Germinal center (tissue), 1 donor: ENCODE data around the gene SHANK3.
"Not testable (repeated sequence)": the region's sequence is repeated elsewhere in the genome, so short reads cannot be mapped to it uniquely, and the experiment has no call there.

ENCODE experiments used
- DNase-seq: peaks from one replicate; pipeline ENCODE4 v3.0.0; 2012; ENCODE audit warnings: mixed read lengths, low spot score

The SHANK3 gene

DNA sequence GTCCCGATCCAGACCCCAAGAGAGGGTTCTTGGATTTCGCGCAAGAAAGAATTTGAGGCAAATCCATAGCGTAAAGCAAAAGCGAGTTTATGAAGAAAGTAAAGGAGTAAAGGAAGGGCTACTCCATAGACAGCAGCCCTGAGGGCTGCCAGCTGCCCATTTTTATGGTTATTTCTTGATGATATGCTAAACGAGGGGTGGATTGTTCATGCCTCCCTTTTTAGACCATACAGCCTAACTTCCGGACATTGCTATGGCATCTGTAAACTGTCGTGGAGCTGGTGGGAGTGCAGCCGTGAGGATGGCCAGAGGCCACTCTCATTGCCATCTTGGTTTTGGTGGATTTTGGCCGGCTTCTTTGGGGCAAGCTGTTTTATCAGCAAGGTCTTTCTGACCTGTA is 19.4 kb upstream of the SHANK3 start:
- DNase-seq, result no peak

GRCh38 chr22:50654664-50655063 is 18.0 kb upstream of the SHANK3 start:
- DNase-seq, result not testable (repeated sequence)

GRCh38 chr22:50656122-50657070 is 16.2 kb upstream of the SHANK3 start:
- DNase-seq, result no peak

DNA sequence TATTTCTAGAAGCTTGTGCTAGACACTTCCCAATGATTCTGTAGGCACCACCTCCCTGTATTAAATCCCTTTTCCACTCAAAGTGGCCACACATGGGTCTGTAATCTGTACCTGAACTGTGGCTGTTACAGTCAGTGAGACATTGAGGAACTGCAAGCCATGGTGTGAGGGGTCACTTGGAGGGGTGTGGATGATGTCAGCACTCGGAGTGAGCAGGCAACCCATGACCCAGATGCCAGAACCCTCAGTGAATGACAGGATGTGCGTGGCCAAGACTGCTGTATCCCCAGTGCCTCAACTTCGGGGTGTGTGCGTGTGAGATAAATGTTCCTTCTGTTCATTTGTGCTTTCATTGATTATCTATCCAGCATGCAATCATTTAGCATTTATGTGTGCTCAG is 14.7 kb upstream of the SHANK3 start:
- no peak for DNase-seq

DNA sequence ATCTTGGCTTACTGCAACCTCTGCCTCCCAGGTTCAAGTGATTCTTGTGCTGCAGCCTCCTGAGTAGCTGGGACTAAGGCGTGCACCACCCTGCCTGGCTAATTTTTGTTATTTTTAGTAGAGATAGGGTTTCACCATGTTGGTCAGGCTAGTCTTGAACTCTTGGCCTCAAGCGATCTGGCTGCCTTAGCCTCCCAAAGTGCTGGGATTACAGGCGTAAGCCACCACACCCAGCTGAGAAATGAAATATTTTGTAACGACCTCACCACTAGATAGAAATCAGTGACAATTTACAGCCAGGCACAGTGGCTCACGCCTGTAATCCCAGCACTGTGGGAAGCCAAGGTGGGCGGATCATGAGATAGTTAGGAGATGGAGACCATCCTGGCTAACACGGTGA is 12.9 kb upstream of the SHANK3 start:
- DNase-seq, result not testable (repeated sequence)

GRCh38 chr22:50660306-50660705 is 12.3 kb upstream of the SHANK3 start:
- no peak for DNase-seq

- DNase-seq, result no peak
Observed at GRCh38 chr22:50665212-50665611, 7.4 kb upstream of the SHANK3 start.

DNA sequence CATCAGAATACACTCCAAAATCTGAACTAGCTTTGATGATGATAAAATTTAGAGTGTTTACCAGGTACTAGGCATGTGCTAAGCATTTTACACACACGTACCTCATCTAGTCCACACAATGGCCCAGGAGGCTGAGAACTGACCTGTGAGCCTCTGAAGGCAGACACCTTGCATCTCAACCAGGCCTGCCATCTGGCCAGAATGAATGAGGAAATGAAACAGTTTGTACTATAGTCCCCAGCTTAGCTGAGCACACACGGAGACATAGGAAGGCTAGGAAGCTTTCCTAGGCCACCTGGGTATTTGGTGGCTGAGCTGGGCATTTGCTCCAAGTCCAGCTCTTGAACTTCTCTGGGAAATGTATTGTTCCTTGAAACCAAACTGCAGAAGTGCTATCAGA is 6.9 kb upstream of the SHANK3 start:
- DNase-seq, result no peak

DNA sequence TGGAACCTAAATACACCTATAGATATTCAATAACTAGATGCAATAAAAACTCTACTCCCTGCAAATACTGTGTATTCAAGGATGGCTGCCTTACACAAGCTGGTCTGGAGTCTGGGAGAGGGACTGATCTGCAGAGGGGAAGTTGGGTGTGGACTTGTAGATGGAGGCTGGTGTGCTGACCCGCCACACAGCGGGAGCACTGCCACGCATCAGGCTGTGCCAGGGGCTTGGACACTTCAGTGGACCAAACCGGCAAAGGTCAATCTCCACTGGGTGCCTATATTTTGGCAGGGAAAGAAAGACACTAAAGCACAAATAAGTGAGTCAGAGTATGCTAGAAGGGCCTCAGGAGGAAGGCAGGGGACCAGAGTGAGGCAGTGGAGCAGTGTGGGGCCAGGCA is 2.1 kb upstream of the SHANK3 start:
- DNase-seq, result no peak

DNA sequence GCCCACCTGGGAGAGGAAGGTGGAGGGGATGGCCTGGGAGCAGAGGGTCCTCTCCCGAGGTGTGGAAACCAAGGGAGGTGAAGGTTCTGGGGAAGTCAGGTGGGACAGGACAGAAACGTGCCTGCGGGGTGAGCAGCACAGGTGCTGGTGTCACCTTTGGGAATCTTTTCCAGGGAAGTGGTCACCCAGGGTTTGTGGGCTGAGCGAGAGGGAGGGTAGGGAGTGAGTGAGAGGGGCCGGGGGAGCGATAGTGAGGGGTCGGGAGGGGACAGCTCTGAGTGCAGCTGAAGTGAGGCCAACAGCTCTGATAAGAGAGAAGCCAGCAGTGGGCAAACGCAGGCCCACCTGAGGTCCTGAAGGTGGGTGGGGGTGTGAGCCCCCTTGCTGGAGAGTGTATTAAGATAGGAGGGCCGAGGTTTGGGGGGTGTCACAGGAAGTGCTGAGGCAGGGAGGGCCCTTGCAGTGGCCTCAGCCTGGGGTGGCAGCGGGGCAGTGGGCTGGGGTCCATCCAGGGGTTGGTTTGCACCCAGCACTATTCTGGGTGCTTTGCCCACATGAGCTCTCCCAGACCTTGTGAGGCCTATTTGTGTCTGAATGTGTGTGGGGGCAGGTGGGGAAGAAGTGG is 1.6 kb upstream of the SHANK3 start:
- DNase-seq, result no peak

- no peak for DNase-seq
Observed at GRCh38 chr22:50671641-50672040, 982 bp upstream of the SHANK3 start.

DNA sequence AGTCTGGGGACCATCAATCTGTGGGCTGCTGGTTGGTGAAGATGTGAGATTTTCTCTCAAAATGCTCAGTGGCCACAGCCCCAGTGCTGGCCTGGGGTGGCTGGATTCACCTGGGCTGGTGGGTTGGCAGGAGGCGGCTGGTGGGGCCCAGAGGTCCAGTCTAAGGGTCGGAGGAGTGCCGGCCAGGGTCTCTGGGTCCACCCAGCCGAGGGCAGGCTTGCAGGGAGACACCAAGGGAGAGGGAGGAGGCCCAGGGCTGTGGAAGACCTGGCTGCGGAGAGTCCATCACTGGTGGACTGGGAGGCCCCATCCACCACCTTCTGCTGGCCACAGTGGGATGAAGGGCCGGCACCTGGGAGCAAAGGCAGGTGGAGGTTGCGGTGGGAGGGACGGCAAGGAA is 582 bp upstream of the SHANK3 start:
- DNase-seq, result no peak

DNA sequence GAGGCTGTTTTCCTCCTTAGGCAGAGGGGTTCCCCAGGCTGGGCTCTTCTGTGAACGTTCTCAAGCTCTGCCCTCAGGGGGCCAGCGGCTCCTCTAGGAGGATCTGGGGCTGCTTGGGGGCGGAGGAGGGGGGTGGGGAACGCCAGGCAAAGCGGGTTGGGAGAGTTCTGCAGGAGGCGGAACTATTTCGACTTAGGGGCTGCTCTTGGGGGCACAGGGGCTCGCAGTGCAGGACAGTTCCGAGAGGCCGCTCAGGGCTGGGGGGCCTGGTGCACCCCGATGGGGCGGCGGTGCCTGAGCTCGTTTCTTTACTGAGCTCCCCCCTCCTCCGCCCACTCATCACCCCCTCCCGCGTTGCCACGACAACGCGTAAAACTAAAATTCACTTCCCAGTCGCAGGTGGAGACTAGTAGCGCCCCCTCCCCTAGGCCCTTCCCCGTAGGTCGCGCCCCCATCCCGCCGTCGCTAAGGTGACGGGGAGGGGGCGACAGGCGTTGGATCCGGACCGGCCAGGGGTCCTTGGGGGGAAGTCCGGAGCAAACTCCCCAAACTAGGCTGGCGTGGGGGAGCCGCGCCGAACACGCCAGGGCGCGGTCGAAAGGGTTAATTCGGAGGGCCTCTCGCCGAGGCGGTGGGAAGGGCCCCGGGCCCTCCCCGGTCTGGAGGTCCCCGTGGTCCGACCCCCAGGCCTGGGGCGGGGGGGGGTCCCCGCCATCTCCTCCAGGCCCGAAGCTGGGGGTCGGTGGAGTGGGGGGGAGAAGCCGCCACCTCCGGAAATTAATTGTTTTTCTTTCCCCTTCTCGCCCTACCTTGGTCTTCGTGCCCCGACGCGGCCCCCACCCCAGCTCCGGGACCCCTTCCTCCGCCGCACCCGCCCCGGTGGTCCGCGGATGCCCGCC is 857 bp downstream of the SHANK3 start:
- DNase-seq, result peak; percentile 7

- DNase-seq, result peak; percentile 2
Observed at GRCh38 chr22:50674130-50674500, 1.5 kb downstream of the SHANK3 start.

DNA sequence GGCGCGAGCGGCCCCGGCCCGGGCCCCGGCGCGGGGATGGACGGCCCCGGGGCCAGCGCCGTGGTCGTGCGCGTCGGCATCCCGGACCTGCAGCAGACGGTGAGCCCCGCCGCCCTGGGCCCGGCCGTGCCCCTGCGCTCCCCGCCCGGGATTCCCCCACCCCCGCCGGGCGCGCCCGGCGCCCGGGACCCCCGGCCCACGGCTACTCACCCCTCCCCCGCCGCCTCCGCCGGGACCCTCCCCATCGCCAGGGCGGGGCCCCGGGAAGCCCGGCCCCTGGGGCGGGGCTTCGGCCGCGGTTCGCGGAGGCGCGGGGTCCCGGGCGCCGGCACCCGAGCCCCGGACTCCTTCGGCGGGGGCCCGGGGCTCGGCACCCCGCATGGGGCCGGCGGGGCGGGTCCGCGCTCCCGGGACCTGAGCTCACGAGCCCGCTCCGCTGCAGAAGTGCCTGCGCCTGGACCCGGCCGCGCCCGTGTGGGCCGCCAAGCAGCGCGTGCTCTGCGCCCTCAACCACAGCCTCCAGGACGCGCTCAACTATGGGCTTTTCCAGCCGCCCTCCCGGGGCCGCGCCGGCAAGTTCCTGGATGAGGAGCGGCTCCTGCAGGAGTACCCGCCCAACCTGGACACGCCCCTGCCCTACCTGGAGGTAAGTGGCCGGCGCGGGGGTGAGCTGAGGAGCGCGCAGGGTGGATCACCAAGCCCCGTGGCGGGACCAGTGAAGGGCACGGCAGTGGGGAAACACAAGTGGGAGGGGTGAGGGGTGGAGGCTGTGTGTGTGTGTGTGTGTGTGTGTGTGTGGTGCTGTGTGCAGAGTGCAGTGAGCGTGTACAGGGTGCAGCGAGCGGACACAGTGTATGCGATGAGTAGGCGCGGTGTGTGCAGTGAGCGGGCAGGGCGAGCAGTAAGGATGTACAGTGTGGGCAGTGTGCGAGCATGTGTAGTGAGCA is 2.3 kb downstream of the SHANK3 start:
- DNase-seq, result peak; percentile 22

DNA sequence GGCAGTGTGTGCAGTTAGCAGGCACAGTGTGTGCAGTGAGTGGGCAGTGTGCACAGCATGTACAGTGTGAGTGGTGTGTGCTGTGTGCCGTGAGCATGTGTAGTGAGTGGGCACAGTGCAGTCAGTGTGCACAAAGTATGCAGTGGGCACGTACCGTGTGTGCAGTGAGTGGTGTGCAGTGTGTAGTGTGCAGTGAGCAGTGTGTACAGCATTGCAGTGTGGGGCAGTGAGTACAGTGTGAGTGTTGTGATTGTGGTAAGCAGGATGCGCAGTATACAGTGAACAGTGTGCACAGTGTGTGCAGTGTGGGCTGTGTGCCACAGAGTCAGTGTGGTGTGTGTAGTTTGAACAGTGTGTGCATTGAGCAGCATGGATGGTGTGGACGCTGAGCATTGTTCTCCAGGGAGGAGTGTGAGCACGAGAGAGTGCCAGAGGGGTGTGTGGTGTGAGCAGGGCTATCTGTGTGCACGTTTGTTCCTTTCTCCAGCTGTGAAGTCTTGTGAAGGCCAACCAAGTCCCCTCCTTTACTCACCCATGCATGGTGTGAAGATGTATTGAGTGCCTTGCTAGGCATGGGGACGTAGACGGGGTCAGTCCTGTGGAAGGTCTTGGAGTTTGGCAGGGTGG is 3.0 kb downstream of the SHANK3 start:
- peak; percentile 2 for DNase-seq

GRCh38 chr22:50676180-50676636 is 3.6 kb downstream of the SHANK3 start:
- no peak for DNase-seq

- no peak for DNase-seq
Observed at GRCh38 chr22:50676661-50677492, 4.3 kb downstream of the SHANK3 start.

DNA sequence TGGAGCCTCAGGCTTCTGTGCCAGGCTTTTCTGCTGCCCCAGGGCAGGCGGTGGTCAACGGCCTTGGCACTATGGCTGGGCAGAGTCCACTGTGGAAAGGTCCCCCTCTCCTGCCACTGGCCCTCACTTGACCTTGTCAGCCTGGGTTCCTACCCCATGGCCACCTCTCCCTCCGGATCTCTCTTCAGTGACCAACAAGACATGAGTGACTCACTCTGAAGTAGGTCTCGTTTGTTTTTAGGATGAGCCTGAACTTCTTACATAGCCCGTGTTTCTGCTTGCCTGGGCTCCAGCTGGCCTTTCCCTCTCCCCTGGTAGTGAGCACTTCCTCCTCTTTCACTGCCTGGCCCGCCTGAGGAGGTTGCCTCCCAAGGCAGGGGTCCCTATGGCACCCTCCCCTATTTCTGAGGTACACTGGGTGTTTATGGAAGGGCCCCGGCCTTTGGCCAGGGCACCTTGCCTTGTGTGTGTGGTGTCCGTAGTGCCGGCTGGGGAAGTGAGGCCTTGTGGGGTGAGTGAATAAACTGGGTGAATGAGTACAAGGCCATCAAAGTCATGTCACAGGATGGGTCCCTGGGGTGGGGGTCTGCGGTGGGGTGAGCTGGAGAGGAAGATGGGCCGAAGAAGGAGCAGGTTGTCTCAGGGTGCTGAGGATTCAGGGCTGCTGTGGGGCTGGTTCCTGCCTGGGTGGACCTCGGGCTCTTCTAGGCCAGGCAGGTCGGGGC is 5.0 kb downstream of the SHANK3 start:
- DNase-seq, result no peak
